HG03159 (cell line): ENCODE results near the gene PEX12.
"Not testable (repeated sequence)": the region's sequence is repeated elsewhere in the genome, so short reads cannot be mapped to it uniquely, and the experiment has no call there.

ENCODE experiments used
- ATAC-seq: cut with Tn5 transposase; IDR thresholded peaks from one replicate; pipeline ENCODE4 v1.9.1; 2021; ENCODE audit warnings: mild to moderate bottlenecking, moderate library complexity; ENCODE audit not compliant: unreplicated experiment

PEX12 gene

DNA sequence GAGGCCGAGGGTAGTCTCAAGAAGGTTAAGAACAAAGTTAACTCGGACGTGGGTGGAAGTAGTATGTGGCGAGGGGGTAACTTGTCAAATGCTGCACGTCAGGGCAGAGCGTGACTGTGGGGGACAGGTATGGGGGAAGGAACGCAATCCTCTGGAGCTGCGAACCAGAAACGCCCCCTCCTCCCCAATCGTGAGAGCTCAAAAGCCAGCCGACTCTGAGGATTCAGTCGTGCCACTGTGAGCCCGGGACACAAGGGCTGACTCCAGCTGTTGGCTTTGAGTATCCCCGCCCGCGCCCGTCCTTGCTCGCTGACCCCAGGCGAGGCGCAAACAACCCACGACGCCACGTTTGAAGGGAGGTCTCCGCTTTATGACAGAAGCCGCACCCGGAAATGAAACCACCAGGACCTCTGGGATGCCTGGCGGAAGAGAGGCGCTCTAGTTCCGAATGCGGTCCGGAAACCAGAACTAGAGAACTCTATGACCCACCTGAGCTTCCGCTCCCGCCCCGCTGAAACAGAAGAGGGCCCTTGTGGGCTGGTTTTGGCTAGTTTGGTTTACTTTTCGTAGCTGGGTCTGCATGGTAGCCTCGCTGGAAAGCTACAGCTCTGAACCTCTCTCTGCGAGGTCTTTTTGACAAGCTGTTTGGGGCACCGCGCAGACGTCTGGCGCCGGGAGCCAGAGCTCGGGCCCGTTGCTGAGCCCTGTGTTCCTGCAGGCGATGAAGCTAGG, at the start of gene PEX12:
Gene PEX12 (minus strand): TSS at position 375 of the 732 bp plus-strand sequence. CDS start 550 bp downstream, outside the sequence.
- ATAC-seq: peak; percentile 78

DNA sequence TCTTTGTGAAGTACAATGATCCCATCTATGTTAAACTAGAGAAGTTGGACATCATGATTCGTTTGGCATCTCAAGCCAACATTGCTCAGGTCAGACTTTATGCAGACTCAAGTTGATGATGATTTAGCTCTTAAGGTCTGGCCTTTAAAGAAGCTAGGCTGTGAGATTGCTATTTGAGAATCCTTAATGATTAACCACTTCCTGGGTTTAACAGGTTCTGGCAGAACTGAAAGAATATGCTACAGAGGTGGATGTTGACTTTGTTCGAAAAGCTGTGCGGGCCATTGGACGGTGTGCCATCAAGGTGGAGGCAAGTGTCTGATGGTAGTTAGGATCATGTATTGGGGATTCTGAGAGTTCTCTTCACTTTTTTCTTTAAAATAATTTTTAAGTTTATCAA, 49.0 kb upstream of the PEX12 start:
- no peak for ATAC-seq

DNA sequence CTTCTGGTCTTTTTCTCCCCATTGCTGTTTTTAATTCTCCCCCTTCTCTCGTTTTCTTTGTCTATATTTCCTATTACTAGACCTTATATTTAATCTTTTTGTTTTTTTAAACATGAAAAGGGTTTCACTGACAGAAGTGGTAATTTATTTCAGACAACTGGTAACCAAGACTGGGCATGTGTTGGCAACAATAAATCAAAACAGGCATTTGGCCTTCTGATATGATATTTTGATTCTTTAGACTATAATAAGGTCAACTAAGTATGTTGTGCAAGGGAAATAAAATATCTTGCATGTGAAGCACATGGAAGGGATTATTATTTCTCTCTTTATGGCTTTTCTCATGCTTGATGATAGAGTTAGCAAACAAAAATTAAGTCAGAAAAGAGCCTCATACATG, 43.4 kb upstream of the PEX12 start:
- ATAC-seq: no peak

DNA sequence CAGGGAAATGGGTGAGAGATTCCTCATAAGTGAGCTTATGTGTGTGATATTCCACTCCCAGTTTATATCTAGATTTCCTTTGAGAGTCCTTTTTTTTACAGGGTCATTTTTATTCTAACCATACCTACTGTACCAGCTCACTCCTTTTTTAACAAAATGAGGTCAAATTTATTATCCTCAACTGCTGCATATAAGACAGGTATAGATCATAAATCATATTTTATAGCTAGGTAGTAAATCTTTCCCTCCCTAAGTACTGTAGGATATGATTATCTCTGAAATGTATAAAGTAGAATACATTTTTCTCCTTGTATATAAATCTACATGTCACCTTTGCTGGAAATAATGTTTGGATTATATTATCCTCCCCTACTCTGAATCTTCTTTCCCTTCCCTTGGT, 40.3 kb upstream of the PEX12 start:
- ATAC-seq: no peak

DNA sequence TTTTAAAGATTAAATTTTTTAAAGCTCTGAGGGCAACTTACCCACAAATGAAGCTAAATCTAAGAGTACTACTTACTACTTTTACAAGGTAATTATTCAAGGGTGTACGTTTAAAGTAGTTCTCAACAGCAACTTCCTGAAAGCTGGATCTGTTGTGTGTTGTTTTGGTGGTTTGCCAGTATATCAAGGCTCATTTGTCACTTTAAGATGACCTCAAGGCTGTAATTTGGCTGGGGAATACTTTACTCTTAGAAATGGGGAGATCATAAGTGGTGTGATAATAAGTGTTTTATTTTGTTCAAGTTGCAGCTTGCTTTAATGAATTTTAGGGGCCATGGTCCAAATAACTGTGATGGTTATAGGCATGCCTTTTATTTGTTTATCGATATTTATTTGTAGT, 39.1 kb upstream of the PEX12 start:
- no peak for ATAC-seq

DNA sequence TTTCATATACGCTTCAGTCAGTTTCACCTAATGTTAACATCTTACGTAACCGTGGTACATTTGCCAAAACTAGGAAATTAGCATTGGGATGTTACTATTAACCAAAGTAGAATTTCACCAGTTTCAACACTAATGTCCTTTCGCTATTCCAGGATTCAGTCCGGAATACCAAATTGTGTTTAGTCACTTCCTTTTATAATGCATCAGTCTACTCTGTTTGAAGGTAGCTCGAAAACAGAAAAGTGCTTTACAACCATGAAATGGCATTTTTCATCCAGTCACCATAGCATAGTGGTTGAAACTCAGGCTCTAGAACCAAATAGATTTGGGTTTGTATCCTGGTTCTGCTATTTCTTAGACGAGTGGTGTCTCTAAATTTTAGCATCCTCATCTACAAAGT, 38.2 kb upstream of the PEX12 start:
- no peak for ATAC-seq

DNA sequence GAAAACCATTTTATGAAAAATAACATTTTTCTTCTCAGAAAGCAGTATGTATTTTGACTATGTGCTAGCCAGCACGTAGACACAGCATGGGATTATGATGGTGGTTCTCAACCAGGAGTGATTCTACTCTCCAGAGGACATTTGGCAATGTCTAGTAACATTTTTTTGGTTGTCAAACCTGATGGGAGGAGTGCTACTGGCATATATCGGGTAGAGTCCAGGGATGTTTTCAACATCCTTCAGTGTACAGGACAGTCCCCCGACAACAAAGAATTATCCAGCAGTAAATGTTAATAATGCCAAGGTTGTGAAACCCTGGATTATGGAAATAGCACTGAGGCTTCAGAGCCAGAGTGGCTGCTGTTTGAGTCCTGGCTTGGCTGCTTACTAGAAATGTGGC, 36.4 kb upstream of the PEX12 start:
- no peak for ATAC-seq

DNA sequence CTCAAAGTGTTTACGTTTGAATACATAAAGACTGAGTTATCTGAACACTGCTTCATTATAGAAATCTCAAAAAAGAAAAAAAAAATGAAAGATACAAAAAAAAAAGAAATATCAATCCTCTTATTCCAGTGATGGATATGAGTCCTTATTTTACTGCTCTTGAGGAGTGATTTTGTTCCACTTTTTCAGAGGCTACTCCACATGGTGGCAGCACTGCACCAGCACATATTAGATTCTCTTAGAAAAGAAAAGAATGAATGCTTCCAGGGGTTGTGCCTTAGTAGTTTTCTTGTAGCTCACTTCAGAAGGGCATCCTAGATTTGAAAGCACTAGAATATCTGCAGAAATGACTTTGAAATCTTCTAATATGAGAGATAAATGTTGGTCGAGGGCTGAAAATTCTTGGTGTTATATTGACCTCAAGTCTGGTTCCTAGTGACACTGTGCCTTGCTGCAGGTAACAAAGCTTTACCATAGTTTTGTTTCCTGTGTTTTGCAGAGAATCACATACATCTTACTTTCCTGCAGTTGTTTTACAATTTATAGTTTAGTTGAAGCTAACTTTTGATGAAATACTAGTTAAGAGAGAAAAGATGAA, 34.7 kb upstream of the PEX12 start:
- ATAC-seq: no peak

DNA sequence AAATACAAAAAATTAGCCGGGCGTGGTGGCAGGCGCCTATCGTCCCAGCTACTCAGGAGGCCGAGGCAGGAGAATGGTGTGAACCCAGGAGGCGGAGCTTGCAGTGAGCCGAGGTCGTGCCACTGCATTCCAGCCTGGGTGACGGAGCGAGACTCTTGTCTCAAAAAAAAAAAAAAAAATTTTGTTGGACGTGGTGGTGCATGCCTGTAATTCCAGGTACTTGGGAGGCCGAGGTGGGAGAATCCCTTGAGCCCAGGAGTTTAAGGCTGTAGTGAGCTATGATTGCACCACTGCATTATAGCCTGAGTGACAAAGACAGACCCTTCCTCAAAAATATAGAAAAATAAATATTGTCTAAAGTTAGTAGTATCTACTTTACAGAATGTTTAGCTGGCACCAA, 32.4 kb upstream of the PEX12 start:
- ATAC-seq: not testable (repeated sequence)

DNA sequence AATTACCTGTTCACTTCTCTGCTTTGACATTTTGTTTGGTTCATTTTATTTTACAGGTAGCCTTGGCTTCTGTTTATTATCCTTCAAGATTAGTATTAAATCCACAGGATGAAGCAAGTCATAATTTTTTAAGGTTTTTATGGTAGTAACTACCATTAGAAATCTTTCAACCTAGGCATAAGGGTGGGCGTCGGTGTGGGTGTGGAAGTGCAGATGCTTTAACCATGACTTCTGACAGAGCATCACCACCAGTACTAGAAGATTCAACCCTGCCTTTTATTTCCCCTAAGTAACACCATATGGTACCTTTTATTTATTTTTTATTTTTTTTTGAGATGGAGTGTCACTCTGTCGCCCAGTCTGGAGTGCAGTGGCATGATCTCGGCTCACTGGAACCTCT, 31.5 kb upstream of the PEX12 start:
- ATAC-seq: no peak

DNA sequence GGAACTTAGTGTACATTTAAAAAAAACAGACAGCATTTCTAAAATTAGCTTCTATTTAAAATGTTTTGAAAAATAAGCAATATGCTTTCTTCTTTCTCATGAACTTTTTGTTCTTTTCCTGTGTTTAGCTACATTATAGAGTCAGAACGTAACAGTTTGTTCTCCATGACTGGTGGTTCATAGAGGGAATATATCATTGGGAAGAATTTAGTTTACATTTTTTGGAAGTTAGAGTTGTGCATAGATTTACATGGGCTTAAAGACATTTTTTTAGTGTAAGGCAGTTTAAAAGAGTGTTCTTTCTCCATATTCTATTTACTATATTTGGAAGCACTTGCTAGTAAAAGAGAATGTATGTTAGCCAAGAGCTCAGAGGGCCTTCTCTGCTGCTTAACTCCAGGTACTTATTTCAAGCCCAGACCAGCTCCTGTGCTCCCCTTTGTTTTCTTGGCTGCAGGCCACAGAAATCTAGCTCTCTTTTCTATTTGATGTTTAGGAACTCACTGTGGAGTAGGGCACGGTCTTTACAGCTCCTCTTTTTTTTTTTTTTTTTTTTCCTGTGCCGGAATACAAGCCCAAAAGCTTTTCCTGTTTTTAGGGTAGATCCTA, 29.0 kb upstream of the PEX12 start:
- no peak for ATAC-seq

DNA sequence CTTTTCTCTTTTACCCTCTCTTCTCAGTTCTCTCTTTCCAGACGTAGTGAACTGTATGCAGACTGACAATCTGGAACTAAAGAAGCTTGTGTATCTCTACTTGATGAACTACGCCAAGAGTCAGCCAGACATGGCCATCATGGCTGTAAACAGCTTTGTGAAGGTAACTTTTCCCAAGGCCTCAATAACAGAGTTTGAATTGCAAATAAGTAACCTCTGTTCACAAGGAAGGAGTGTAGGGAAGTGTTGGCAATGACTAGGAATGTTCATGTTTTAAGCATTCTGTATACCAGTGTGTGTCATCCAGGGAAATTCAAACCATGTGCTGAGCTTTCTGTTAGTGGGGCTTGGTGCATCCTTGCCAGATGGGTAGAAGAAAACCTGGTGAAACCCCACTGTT, 27.3 kb upstream of the PEX12 start:
- no peak for ATAC-seq

DNA sequence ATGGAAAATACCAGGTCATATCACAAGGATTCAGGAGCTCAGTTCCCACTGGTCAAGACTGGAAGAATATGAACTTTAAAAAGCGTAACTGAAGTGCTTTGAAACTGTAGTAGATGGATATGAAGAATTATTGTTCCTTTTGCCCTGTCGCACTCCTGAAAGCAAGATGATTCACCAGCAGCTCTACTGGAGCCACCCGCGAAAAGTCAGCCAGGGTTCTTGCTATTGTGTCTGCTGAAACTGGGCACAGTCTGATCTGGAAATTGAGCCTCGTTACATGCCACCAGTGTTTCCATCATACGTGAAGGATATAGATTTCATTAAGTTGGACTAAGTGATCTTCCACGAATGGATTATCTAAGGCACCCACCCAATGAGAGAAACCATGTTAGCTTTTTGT, 25.3 kb upstream of the PEX12 start:
- no peak for ATAC-seq

DNA sequence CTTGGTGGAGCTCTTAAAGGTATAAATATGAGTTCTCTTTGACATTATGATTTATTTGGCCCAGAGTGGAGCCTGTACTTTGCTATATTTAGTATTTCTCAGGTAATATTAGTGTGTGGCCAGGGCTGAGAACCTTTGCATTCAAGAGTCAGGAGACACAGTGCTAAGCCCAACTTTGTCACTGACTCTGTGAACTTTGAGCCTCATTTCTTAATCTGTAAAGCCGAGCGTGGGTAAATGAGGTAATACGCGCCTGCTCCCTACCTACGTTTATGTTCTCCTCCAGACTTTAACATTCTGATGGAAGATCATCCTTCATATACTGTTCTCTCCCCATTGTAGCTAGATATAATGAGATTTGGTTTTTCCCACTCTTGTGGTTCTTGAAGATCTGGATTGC, 19.2 kb upstream of the PEX12 start:
- no peak for ATAC-seq

DNA sequence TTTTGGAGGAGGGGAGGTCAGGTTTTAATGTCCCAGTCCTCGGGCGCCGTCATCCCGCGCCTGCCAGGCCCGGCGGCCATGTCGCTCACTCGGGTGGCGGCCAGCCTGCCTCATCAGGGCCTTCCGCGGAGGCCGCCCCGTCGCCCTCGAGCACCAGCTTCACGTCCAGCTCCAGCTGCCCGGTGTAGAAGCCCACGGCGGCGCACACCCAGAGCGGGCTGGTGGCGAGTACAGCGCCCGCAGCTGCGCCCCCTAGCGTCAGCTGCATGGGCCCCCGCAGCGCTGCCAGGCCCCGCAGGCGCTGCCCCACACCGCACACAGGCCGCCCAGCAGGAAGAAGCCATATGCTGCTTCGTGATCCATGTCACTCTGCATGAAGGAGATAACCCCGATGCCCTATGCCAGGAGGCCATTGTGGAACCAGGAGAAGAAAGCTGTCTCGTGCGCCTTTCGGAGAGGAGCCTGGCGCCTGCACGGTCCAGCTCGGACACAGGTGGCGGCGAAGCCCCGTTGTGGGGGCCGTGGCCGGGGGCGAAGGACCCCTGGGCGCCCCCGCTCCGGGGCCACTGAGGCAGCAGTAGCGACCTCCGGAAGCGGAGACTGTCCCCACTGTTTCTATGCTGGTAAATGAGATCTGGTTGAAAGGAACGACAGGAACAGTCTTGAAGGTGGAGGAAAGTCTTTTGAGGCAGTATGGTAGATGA, 18.3 kb upstream of the PEX12 start:
- no peak for ATAC-seq

DNA sequence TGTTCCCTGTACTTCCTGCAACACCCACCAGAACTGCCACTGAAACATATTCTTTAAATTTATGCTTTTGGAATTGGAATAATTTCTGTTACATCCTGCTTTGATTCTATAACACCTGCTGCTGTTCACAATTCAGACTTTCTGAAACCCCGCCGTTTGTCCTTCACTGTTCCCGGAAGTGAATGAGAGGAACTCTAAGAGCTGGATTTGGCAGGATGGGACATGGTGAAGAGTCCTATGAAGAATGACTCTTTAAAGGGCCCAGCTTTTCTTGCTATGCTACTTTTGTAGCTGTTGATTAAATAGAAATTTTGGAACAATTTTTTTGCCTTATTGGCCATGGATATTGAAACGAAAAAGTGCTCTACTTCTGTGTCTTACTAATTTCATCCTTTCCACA, 17.7 kb upstream of the PEX12 start:
- no peak for ATAC-seq

DNA sequence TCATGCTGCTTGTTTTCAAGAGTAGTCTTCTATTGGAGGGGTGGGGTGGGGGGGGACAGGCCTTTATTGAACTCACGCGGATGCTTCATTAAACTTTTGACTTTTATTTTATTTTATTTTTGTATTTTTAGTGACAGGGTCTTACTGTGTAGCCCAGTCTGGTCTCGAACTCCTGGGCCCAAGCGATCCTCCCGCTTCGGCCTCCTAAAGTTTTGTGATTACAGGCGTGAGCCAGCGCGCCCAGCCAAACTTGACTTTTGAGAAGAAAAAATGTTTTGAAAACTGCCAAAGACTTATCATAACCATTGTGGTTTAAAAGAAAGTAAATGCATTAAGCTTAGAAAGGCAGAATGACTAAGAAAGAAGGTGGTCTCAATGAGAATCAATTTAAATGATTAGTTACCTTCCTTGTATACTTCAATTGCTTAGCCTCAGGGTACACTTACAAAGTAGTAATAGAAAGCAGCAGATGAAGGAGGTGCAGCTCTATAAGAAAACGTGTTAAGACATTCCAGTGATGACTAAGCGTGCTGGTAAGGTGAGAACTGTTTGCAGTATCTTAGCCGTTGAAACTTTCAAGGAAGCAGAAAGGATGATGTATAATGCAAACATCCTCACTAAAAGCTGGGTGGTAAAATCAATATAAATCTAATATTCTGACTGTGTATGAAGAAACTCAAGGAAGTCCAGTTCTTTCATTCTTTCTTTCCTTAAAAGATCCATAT, 10.0 kb upstream of the PEX12 start:
- no peak for ATAC-seq

DNA sequence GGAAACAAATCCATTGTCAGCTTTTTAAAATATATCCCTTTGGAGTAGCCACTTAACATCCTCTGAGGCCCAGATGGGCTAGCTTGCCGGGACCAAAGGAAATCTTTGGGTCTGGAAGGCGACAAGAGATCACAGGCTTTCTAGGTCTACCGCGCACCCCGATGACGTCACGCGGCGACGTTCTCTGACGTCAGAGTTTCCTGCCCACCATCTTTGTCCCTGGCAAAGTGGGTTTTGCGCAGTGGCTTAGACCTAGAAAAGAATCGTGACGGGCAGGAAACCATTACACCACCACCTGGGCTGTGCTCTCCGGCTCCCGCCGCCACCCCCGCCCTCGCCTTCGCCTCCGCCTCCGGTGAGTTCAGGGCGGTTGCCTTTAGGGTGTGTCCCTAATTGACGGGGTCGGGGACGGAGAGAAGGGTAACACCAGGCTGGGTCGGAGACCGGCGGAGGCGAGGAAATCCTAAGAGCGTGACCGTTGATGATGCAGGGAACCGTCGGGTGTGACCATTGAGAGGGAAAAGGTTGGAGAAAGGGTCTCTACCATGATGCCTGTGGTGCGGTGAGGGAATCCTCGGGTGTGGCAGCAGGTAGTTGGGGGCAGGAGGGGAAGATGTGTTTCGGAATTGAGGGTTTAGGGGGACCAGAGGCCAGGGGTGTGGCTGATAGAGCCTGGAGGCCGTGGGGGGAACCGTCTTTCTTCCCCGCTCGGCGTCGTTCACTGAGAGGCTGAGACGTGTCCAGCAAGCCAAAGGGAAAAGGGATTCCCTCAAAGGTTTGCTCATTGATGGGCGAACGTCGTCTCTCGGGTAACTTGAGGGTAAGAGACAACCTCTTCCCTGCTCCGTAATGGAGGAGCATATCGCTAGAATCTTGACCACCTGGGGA, 8.9 kb upstream of the PEX12 start, which contains the start of gene AP2B1:
Gene AP2B1 (plus strand): TSS at position 249 of the 888 bp plus-strand sequence. CDS start 6,709 bp downstream, outside the sequence.
- ATAC-seq: peak; percentile 89

DNA sequence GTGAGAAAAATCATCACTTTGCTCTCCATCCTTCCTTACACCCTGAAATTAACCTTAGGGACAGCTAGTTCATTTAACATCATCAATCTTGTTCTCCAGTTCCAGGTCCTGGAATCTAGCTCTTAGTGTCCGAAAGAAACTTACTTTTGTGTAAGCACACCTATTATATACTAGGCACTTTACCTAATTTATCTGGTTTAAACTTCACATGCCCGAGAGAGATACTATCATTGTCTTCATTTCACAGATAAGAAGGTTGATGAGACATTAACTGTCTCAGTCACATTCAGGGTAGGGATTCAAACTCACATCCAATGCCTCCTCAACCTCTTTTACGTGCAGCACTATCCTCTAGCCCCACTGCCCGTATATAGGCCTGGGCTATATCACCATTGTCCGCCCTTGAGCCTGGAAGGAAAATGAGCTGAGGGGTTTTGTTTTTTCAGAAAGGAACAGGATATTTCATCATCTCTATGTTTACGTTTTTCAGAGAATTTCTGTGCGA, 8.2 kb upstream of the PEX12 start:
- ATAC-seq: peak; percentile 14

DNA sequence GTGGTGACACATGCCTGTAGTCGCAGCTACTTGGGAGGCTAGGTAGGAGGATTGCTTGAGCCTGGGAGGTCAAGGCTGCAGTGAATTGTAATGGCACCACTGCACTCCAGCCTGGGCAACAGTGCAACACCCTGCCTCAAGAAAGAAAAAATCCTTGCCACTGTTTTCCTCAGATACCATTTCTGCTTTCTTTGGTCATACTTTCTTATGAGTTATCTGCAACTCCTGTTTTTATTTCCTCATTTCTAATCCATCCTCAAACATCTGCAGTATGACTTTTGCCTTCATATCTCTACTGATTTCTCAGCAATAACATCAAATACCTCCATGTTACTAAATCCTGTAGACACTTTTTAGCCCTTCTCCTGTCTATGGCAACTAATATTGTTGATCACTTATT, 5.7 kb upstream of the PEX12 start:
- no peak for ATAC-seq
